HCT116 (cell line): ENCODE results near the gene SPARCL1. TPM values are rescaled to one million over a fixed set of nuclear protein-coding genes. Genes with fewer than 3 reads are reported as not detected.

Experiments
- ATAC-seq: fragments of 200-7000 bp; cut with Tn5 transposase; 2 replicates; pipeline ENCODE4 v1.9.1; 2020; ENCODE audit warnings: mild to moderate bottlenecking, moderate library complexity
- BruUV-seq: library from RNA; stranded (reverse); fragments of 400-500 nt; replicated peaks from 2 replicates; lab custom pipeline; 2021; lab: Mats Ljungman, UMichigan
- CTCF ChIA-PET: fragments of 300-600 bp; sonication (Branson Sonifier 250); formaldehyde crosslinking; loops from one replicate; lab custom pipeline; 2021; ENCODE audit warnings: antibody characterized with exemption; lab: Charles Lee
- POLR2A ChIA-PET: fragments of 300-600, 350-600 bp; sonication (Branson Sonifier 250); formaldehyde crosslinking; loops from one replicate; lab custom pipeline; 2021; ENCODE audit warnings: antibody characterized with exemption; lab: Charles Lee
- RAD21 ChIA-PET, 2 experiments: fragments of 300-600 bp; sonication (Branson Sonifier 250); formaldehyde crosslinking; loops; one replicate each; lab custom pipeline; 2023; ENCODE audit warnings: low total read pairs in 2 of 2; ENCODE audit not compliant: uncharacterized antibody in 2 of 2, unreplicated experiment in 2 of 2, low non-redundant PET in 1 of 2; lab: Charles Lee
- DNase-seq: peaks from one replicate; pipeline ENCODE4 v3.0.0-alpha.2; 2010; ENCODE audit warnings: low read depth, low spot score
- H2AFZ ChIP-seq: fragments of 200-600 bp; shearing (Covaris generic), sonication (generic); 2 replicates; pipeline ENCODE4 v1.6.1; 2017; ENCODE audit warnings: low read depth, mixed run types, mixed read lengths, antibody characterized with exemption, low read length; ENCODE audit not compliant: poor library complexity, severe bottlenecking
- H3K27ac ChIP-seq: 2 replicates; pipeline ENCODE4 v1.5.1; 2012; ENCODE audit warnings: low read depth, low read length
- H3K27me3 ChIP-seq: fragments of 200-600 bp; sonication (generic); 2 replicates; pipeline ENCODE4 v1.6.1; 2016; ENCODE audit warnings: mixed run types, low read length, mixed read lengths; ENCODE audit not compliant: insufficient read depth
- H3K36me3 ChIP-seq, 2 experiments: fragments of 200-500 bp in 1 of 2; fragments of 200-600 bp in 1 of 2; sonication (Bioruptor generic) in 1 of 2; sonication (generic) in 1 of 2; 2 replicates each; pipeline versions ENCODE4 v1.5.1 to v1.6.1; 2014 to 2016; ENCODE audit warnings: low read length in 2 of 2, inconsistent platforms in 1 of 2, mixed read lengths in 1 of 2, mixed run types in 1 of 2; ENCODE audit not compliant: insufficient read depth in 2 of 2, control insufficient read depth in 1 of 2
- H3K4me1 ChIP-seq, 2 experiments: fragments of 200-600 bp in 1 of 2; sonication (generic) in 1 of 2; 2 replicates each; pipeline versions ENCODE4 v1.5.1 to v1.6.1; 2012 to 2017; ENCODE audit warnings: low read length in 2 of 2, inconsistent platforms in 1 of 2, mild to moderate bottlenecking in 1 of 2, mixed read lengths in 1 of 2, mixed run types in 1 of 2, moderate library complexity in 1 of 2; ENCODE audit not compliant: insufficient read depth in 2 of 2, control insufficient read depth in 1 of 2
- H3K4me2 ChIP-seq: fragments of 200-600 bp; sonication (generic); 2 replicates; pipeline ENCODE4 v1.6.1; 2017; ENCODE audit warnings: mixed run types, low read length, mixed read lengths
- H3K4me3 ChIP-seq, 2 experiments: fragments of 200-600 bp in 1 of 2; sonication (generic) in 1 of 2; replicated peaks in 1 of 2; 2 replicates each; pipeline ENCODE4 v1.5.1; 2011 to 2016; ENCODE audit warnings: low read length in 2 of 2, control low read depth in 1 of 2, low read depth in 1 of 2, mild to moderate bottlenecking in 1 of 2, mixed read lengths in 1 of 2, mixed run types in 1 of 2
- H3K79me2 ChIP-seq: fragments of 200-600 bp; sonication (generic); 2 replicates; pipeline ENCODE4 v1.6.1; 2017; ENCODE audit warnings: mild to moderate bottlenecking, mixed run types, low read length, moderate library complexity, mixed read lengths; ENCODE audit not compliant: insufficient read depth
- H3K9ac ChIP-seq: fragments of 200-600 bp; sonication (generic); 2 replicates; pipeline ENCODE4 v1.6.1; 2016; ENCODE audit warnings: low read length, mixed read lengths
- H3K9me2 ChIP-seq: fragments of 200-600 bp; sonication (generic), shearing (Covaris generic); 2 replicates; pipeline ENCODE4 v1.6.1; 2017; ENCODE audit warnings: mixed run types, mild to moderate bottlenecking, moderate library complexity; ENCODE audit not compliant: insufficient read depth
- H3K9me3 ChIP-seq, 2 experiments: fragments of 200-500 bp in 1 of 2; fragments of 200-600 bp in 1 of 2; sonication (Bioruptor generic) in 1 of 2; sonication (generic) in 1 of 2; 2 replicates each; pipeline ENCODE4 v1.6.1; 2014 to 2017; ENCODE audit warnings: low read length in 2 of 2, mixed read lengths in 2 of 2, inconsistent platforms in 1 of 2, low read depth in 1 of 2, mild to moderate bottlenecking in 1 of 2, mixed run types in 1 of 2, moderate library complexity in 1 of 2; ENCODE audit not compliant: control insufficient read depth in 1 of 2, insufficient read depth in 1 of 2
- H4K20me1 ChIP-seq: fragments of 200-600 bp; sonication (generic), shearing (Covaris generic); 2 replicates; pipeline ENCODE4 v1.6.1; 2017; ENCODE audit warnings: mixed run types, mild to moderate bottlenecking, moderate library complexity; ENCODE audit not compliant: insufficient read depth
- CTCF ChIP-seq, 3 experiments: fragments of 200-600 bp in 1 of 3; sonication (generic) in 1 of 3; IDR thresholded peaks in 2 of 3; conservative IDR thresholded peaks in 1 of 3; 2 replicates each; pipeline ENCODE4 v1.5.1; 2012 to 2017; ENCODE audit warnings: low read depth in 2 of 3, low read length in 2 of 3, antibody characterized with exemption in 1 of 3, borderline replicate concordance in 1 of 3, control low read depth in 1 of 3, mild to moderate bottlenecking in 1 of 3, mixed read lengths in 1 of 3, mixed run types in 1 of 3, moderate library complexity in 1 of 3; ENCODE audit not compliant: insufficient read depth in 1 of 3
- EGR1 ChIP-seq: IDR thresholded peaks from 2 replicates; pipeline ENCODE4 v1.6.1; 2012; ENCODE audit warnings: low read depth
- ELF1 ChIP-seq: IDR thresholded peaks from 2 replicates; pipeline ENCODE4 v1.6.1; 2012; ENCODE audit warnings: low read depth, borderline replicate concordance
- EZH2 ChIP-seq: fragments of 200-600 bp; sonication (generic); IDR thresholded peaks from 2 replicates; pipeline ENCODE4 v1.6.1; 2017; ENCODE audit warnings: antibody characterized with exemption, mixed run types
- FOSL1 ChIP-seq: IDR thresholded peaks from 2 replicates; pipeline ENCODE4 v1.6.1; 2012; ENCODE audit warnings: low read depth
- JUND ChIP-seq: IDR thresholded peaks from 2 replicates; pipeline ENCODE4 v1.6.1; 2012
- MAX ChIP-seq: IDR thresholded peaks from 2 replicates; pipeline ENCODE4 v1.6.1; 2012
- POLR2A ChIP-seq: IDR thresholded peaks from 2 replicates; pipeline ENCODE4 v1.7.0; 2011; ENCODE audit warnings: borderline replicate concordance; ENCODE audit not compliant: insufficient read depth, insufficient read length; ENCODE audit errors: extremely low read depth
- POLR2AphosphoS5 ChIP-seq: IDR thresholded peaks from 2 replicates; pipeline ENCODE4 v1.6.1; 2011; ENCODE audit warnings: mild to moderate bottlenecking, low read depth, low read length, moderate library complexity
- RAD21 ChIP-seq: IDR thresholded peaks from 2 replicates; pipeline ENCODE4 v1.6.1; 2012; ENCODE audit warnings: low read depth, mild to moderate bottlenecking
- REST ChIP-seq: IDR thresholded peaks from 2 replicates; pipeline ENCODE4 v1.6.1; 2012; ENCODE audit warnings: low read depth
- SIN3A ChIP-seq: IDR thresholded peaks from 2 replicates; pipeline ENCODE4 v1.6.1; 2012; ENCODE audit warnings: low read depth
- SP1 ChIP-seq: IDR thresholded peaks from 2 replicates; pipeline ENCODE4 v1.6.1; 2012; ENCODE audit warnings: low read depth
- TCF7L2 ChIP-seq: IDR thresholded peaks from 2 replicates; pipeline ENCODE4 v1.7.0; 2011; ENCODE audit warnings: borderline replicate concordance, inconsistent platforms; ENCODE audit not compliant: insufficient read depth, insufficient read length; ENCODE audit errors: extremely low read depth
- YY1 ChIP-seq: IDR thresholded peaks from 2 replicates; pipeline ENCODE4 v1.6.1; 2011; ENCODE audit warnings: low read length, low read depth, moderate library complexity, mild to moderate bottlenecking; ENCODE audit not compliant: insufficient replicate concordance; ENCODE audit errors: extremely low read depth
- ZBTB33 ChIP-seq: IDR thresholded peaks from 2 replicates; pipeline ENCODE4 v1.6.1; 2011; ENCODE audit warnings: mild to moderate bottlenecking, low read length, moderate library complexity; ENCODE audit not compliant: insufficient replicate concordance; ENCODE audit errors: extremely low read depth
- ZFX ChIP-seq: fragments of 450-650 bp; IDR thresholded peaks from 2 replicates; pipeline ENCODE4 v1.6.1; 2017
- ZNF274 ChIP-seq: fragments of 200-500 bp; sonication (Bioruptor generic); IDR thresholded peaks from 2 replicates; pipeline ENCODE4 v1.6.1; 2014; ENCODE audit warnings: mild to moderate bottlenecking, low read depth, low read length, inconsistent platforms
- intact Hi-C: fragments of 100-400 bp; cut with micrococcal nuclease; formaldehyde crosslinking; loops from 2 replicates; pipeline ENCODE4 v1.10.0; 2022
- total RNA-seq: library from RNA; stranded (reverse); gene quantifications from one replicate; pipeline ENCODE4 v1.2.1, GENCODE V29; 2021; ENCODE audit not compliant: unreplicated experiment

Gene SPARCL1
- total RNA-seq, 1 experiment from 2014 or later = 0.96 TPM

GRCh38 chr4:87543835-87544461, 14.8 kb upstream of the SPARCL1 start:
- Histone ChIP-seq H4K20me1 (no peaks in the 10 kb centered on the region), H3K9me3 (no peaks in the 10 kb centered on the region), H3K9me2 (no peaks in the 10 kb centered on the region), H3K36me3 (no peaks in the 10 kb centered on the region), H2AFZ (no peak overlapping the region), H3K9ac (no peak overlapping the region), H3K79me2 (no peaks in the 10 kb centered on the region), H3K4me3 (no peak overlapping the region)
- DNase-seq = peak; percentile 38
- TF ChIP-seq POLR2AphosphoS5 = no peak
- TF ChIP-seq ZFX = no peak
- TF ChIP-seq ZBTB33 = no peak
- no peak for TF ChIP-seq FOSL1
- TF ChIP-seq CTCF (IDR thresholded peaks at IDR 0.05 in 2 of 3, conservative IDR thresholded peaks at IDR 0.05 in 1 of 3; ENCODE audit: borderline replicate concordance in 1 of 3, insufficient read depth in 1 of 3, low read depth in 2 of 3, low read length in 2 of 3) = peak; percentile 65 to 71 (median 69)
- no peak for TF ChIP-seq JUND
- TF ChIP-seq MAX = no peak
- TF ChIP-seq ELF1 = no peak
- TF ChIP-seq EGR1 = no peak
- no peak for TF ChIP-seq SP1
- TF ChIP-seq ZNF274 = no peak
- no peak for TF ChIP-seq REST
- TF ChIP-seq EZH2 = no peak
- peak; percentile 74 for TF ChIP-seq RAD21
- no peak for TF ChIP-seq POLR2A
- TF ChIP-seq SIN3A = no peak
- no peak for TF ChIP-seq TCF7L2
- no peak for TF ChIP-seq YY1
- TF ChIP-seq, all 23 proteins: peak for 2
- POLR2A ChIA-PET = interaction anchor here (0.7 kb wide), 1 partner anchor 704 kb away, joined by 3 read pairs; no protein-coding TSS in a partner anchor
- ATAC-seq = peak; percentile 97
- intact Hi-C loops = loop anchor here (1.0 to 10.0 kb wide), 2 partner anchors 294 to 431 kb away; partner anchors contain the start of gene SPP1
- RAD21 ChIA-PET = interaction anchor here (0.7 to 1.0 kb wide), 3 partner anchors 294 to 305 kb away, joined by 3 to 5 read pairs (median 3); no protein-coding TSS in a partner anchor
- Histone ChIP-seq H3K4me1 (no peaks in the 10 kb centered on the region), H3K27ac (no peak overlapping the region), H3K4me2 (no peak overlapping the region), H3K27me3 (0 out of 2 replicates have a peak, but pooled peaks cover 3% of the 10 kb centered on the region)
- no TSS peak for BruUV-seq
- CTCF ChIA-PET = interaction anchor here (0.6 to 3.0 kb wide), 11 partner anchors 12 to 305 kb away, joined by 3 to 60 read pairs (median 3); partner anchors contain the start of gene DMP1
